Mesenchymal stem cell (in vitro differentiated cells and primary cell): ENCODE measurements around the gene AADACL2.
A peak's percentile ranks its signal among the peaks of the same experiment; 100 is the strongest.

Source experiments
- DNase-seq: peaks from one replicate; pipeline ENCODE4 v3.0.0-alpha.2; 2013
- H2AFZ ChIP-seq: one replicate; pipeline ENCODE4 v1.6.1; 2013; ENCODE audit warnings: low read depth, mild to moderate bottlenecking, control low read depth, inconsistent platforms, low read length, moderate library complexity
- H2AK5ac ChIP-seq: 2 replicates; pipeline ENCODE4 v1.6.1; 2013; ENCODE audit warnings: low read length, moderate library complexity, mild to moderate bottlenecking, inconsistent platforms; ENCODE audit not compliant: severe bottlenecking
- H2BK120ac ChIP-seq: one replicate; pipeline ENCODE4 v1.6.1; 2013; ENCODE audit warnings: low read depth, mild to moderate bottlenecking, inconsistent platforms, low read length, moderate library complexity
- H2BK12ac ChIP-seq, 2 experiments: one replicate each; pipeline ENCODE4 v1.6.1; 2013; ENCODE audit warnings: inconsistent platforms in 2 of 2, low read length in 2 of 2, mild to moderate bottlenecking in 2 of 2, moderate library complexity in 2 of 2, control low read depth in 1 of 2
- H2BK15ac ChIP-seq: one replicate; pipeline ENCODE4 v1.6.1; 2013; ENCODE audit warnings: mild to moderate bottlenecking, low read depth, inconsistent platforms; ENCODE audit not compliant: poor library complexity, severe bottlenecking
- H2BK5ac ChIP-seq: 2 replicates; pipeline ENCODE4 v1.6.1; 2013; ENCODE audit warnings: low read depth, mild to moderate bottlenecking, low read length, control low read depth, inconsistent platforms; ENCODE audit not compliant: poor library complexity, severe bottlenecking
- H3K14ac ChIP-seq, 2 experiments: one replicate each; pipeline ENCODE4 v1.6.1; 2013; ENCODE audit warnings: inconsistent platforms in 2 of 2, low read length in 2 of 2, control low read depth in 1 of 2, mild to moderate bottlenecking in 1 of 2, moderate library complexity in 1 of 2
- H3K18ac ChIP-seq, 2 experiments: one replicate each; pipeline ENCODE4 v1.6.1; 2013; ENCODE audit warnings: inconsistent platforms in 2 of 2, low read length in 2 of 2, control low read depth in 1 of 2, low read depth in 1 of 2, mild to moderate bottlenecking in 1 of 2
- H3K23ac ChIP-seq, 2 experiments: one replicate each; pipeline ENCODE4 v1.6.1; 2013; ENCODE audit warnings: inconsistent platforms in 2 of 2, low read length in 2 of 2, mild to moderate bottlenecking in 2 of 2, moderate library complexity in 2 of 2, control low read depth in 1 of 2
- H3K27ac ChIP-seq: 2 replicates; pipeline ENCODE4 v1.5.1; 2013; ENCODE audit warnings: mild to moderate bottlenecking, moderate library complexity, low read length, control low read depth, inconsistent platforms; ENCODE audit not compliant: poor library complexity, severe bottlenecking
- H3K27me3 ChIP-seq, 2 experiments: 2 replicates each; pipeline versions ENCODE4 v1.6.1 to v1.7.0; 2013; ENCODE audit warnings: low read length in 2 of 2, mild to moderate bottlenecking in 2 of 2, moderate library complexity in 2 of 2, control low read depth in 1 of 2, inconsistent platforms in 1 of 2; ENCODE audit not compliant: control insufficient read depth in 1 of 2, insufficient read depth in 1 of 2
- H3K36me3 ChIP-seq, 2 experiments: 2 replicates each; pipeline versions ENCODE4 v1.6.1 to v1.7.0; 2013; ENCODE audit warnings: low read length in 2 of 2, control low read depth in 1 of 2, inconsistent platforms in 1 of 2, low read depth in 1 of 2, mild to moderate bottlenecking in 1 of 2; ENCODE audit not compliant: insufficient read depth in 2 of 2, control insufficient read depth in 1 of 2
- H3K4ac ChIP-seq, 2 experiments: one replicate each; pipeline ENCODE4 v1.6.1; 2013; ENCODE audit warnings: inconsistent platforms in 2 of 2, low read length in 2 of 2, mild to moderate bottlenecking in 2 of 2, moderate library complexity in 2 of 2, control low read depth in 1 of 2, low read depth in 1 of 2
- H3K4me1 ChIP-seq: 2 replicates; pipeline ENCODE4 v1.6.1; 2013; ENCODE audit warnings: low read depth, low read length, control low read depth; ENCODE audit not compliant: control insufficient read depth, insufficient read depth
- H3K4me2 ChIP-seq: 2 replicates; pipeline ENCODE4 v1.6.1; 2013; ENCODE audit warnings: low read length, mild to moderate bottlenecking, inconsistent platforms; ENCODE audit not compliant: poor library complexity, severe bottlenecking
- H3K4me3 ChIP-seq, 2 experiments: 2 replicates each; pipeline versions ENCODE4 v1.5.1 to v1.7.0; 2013; ENCODE audit warnings: low read length in 2 of 2, mild to moderate bottlenecking in 2 of 2, control low read depth in 1 of 2, low read depth in 1 of 2; ENCODE audit not compliant: insufficient read depth in 1 of 2
- H3K79me1 ChIP-seq: replicated peaks from 2 replicates; pipeline ENCODE4 v1.6.1; 2013; ENCODE audit warnings: mild to moderate bottlenecking, control low read depth, low read length, inconsistent platforms; ENCODE audit not compliant: poor library complexity, severe bottlenecking
- H3K9ac ChIP-seq: 2 replicates; pipeline ENCODE4 v1.7.0; 2013; ENCODE audit warnings: mild to moderate bottlenecking, low read length, moderate library complexity
- H3K9me3 ChIP-seq: 2 replicates; pipeline ENCODE4 v1.7.0; 2013; ENCODE audit warnings: mild to moderate bottlenecking, low read length; ENCODE audit not compliant: control insufficient read depth
- H4K8ac ChIP-seq: one replicate; pipeline ENCODE4 v1.6.1; 2013; ENCODE audit warnings: inconsistent platforms, mild to moderate bottlenecking, low read length, moderate library complexity
- H4K91ac ChIP-seq: one replicate; pipeline ENCODE4 v1.6.1; 2013; ENCODE audit warnings: mild to moderate bottlenecking, low read length, inconsistent platforms
- WGBS: methylation state at CpG from one replicate; pipeline ENCODE4 v1.1.7; 2013; ENCODE audit warnings: mixed read lengths; 5-methylcytosine and 5-hydroxymethylcytosine counted together

Gene AADACL2

DNA sequence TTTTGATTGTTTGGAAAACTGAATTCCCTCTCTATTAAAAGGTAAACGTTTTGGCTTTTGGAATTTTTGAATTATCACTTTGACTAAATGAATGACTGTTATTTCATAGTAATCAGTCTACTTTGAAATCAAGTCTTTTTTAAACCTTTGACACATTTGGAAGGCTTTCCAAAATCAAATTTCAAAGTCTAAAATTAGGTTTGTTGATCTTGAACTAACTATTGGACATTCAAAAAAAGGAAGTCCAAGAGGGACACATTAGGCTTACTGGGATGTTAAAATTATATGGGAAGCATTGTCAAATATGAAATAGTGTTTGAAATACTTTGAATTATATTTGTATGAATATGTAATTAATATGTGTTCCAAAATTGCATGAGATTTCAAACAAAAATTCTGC, 45.2 kb upstream of the AADACL2 start:
- Histone ChIP-seq H3K27me3 (no peaks in the 10 kb centered on the region), H2AFZ (no peak overlapping the region), H3K18ac (no peak overlapping the region), H3K4me2 (no peak overlapping the region), H3K9me3 (no peaks in the 10 kb centered on the region), H2BK5ac (no peak overlapping the region), H2AK5ac (no peak overlapping the region), H4K91ac (no peak overlapping the region), H2BK15ac (no peak overlapping the region), H2BK120ac (no peak overlapping the region), H2BK12ac (no peak overlapping the region), H3K14ac (no peak overlapping the region), H3K36me3 (no peaks in the 10 kb centered on the region), H3K4ac (no peak overlapping the region), H3K27ac (no peak overlapping the region), H3K9ac (no peak overlapping the region), H4K8ac (no peak overlapping the region), H3K79me1 (no peaks in the 10 kb centered on the region), H3K23ac (no peak overlapping the region), H3K4me1 (no peaks in the 10 kb centered on the region), H3K4me3 (no peak overlapping the region)
- WGBS: no CpG with 5 or more reads among the region's 1 CpG
- DNase-seq: no peak

DNA sequence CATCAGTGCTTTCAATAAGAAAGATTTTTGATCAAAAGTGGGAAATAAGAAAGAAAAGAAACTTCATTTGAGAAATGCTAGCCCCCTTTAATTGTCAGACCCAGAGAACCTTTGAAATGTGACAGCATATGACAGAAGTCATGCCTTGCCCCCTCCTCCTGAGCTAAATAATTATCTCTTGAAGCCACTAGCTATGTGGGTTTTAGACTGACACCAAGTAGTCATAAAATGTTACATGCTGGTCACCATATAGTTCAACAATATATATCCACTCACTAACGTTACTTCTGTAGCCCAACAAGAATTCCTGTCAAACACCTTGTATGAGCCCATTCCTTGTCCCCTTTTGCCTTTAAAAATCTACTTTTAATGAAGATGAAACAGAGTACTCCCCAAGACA, 43.1 kb upstream of the AADACL2 start:
- Histone ChIP-seq H2BK15ac (no peak overlapping the region), H3K4me3 (no peak overlapping the region), H3K18ac (no peak overlapping the region), H2AK5ac (no peak overlapping the region), H4K8ac (no peak overlapping the region), H3K36me3 (no peaks in the 10 kb centered on the region), H3K23ac (no peak overlapping the region), H3K4ac (no peak overlapping the region), H3K27ac (no peak overlapping the region), H3K4me1 (no peaks in the 10 kb centered on the region), H3K9ac (no peak overlapping the region), H3K27me3 (no peaks in the 10 kb centered on the region), H2BK120ac (no peak overlapping the region), H2AFZ (no peak overlapping the region), H3K79me1 (no peaks in the 10 kb centered on the region), H4K91ac (no peak overlapping the region), H3K9me3 (no peaks in the 10 kb centered on the region), H3K14ac (no peak overlapping the region), H2BK12ac (no peak overlapping the region), H3K4me2 (no peak overlapping the region), H2BK5ac (no peak overlapping the region)
- 72% methylated on average over 1 of the region's 1 CpG for WGBS
- no peak for DNase-seq

DNA sequence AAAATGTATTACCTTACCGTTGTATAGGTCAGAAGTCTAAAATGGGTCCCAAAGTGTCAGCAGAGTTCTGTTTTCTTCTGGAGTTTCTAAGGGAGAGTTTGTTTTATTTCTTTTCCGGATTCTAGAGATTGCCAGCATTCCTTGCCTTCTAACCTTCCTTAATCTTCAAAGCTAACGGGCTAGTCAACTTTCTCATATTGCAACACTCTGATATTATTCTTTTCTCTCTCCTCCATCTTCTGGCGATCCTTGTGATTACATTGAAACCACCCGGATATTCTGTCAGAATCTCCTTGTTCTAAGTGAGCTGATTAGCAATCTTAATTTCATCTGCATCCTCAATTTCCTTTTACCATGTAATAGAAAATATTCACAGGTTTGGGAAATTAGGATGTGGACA, 36.2 kb upstream of the AADACL2 start:
- H4K91ac ChIP-seq: no peak overlapping the region
- H3K9ac ChIP-seq: no peak overlapping the region
- H3K4me3 ChIP-seq: no peak overlapping the region
- H3K23ac ChIP-seq: no peak overlapping the region
- peaks cover 14% of the 10 kb centered on the region for H3K9me3 ChIP-seq
- no peak overlapping the region for H2BK120ac ChIP-seq
- H3K27me3 ChIP-seq: no peaks in the 10 kb centered on the region
- no peaks in the 10 kb centered on the region for H3K4me1 ChIP-seq
- no peak overlapping the region for H3K4ac ChIP-seq
- no peak overlapping the region for H2BK12ac ChIP-seq
- H2BK5ac ChIP-seq: no peak overlapping the region
- no peak overlapping the region for H2BK15ac ChIP-seq
- H3K27ac ChIP-seq: no peak overlapping the region
- H4K8ac ChIP-seq: no peak overlapping the region
- 89% methylated on average over 5 of the region's 5 CpGs for WGBS
- DNase-seq: no peak
- H3K79me1 ChIP-seq: no peaks in the 10 kb centered on the region
- H3K18ac ChIP-seq: no peak overlapping the region
- H3K14ac ChIP-seq: no peak overlapping the region
- H3K36me3 ChIP-seq: no peaks in the 10 kb centered on the region
- no peak overlapping the region for H3K4me2 ChIP-seq
- H2AK5ac ChIP-seq: no peak overlapping the region
- no peak overlapping the region for H2AFZ ChIP-seq

DNA sequence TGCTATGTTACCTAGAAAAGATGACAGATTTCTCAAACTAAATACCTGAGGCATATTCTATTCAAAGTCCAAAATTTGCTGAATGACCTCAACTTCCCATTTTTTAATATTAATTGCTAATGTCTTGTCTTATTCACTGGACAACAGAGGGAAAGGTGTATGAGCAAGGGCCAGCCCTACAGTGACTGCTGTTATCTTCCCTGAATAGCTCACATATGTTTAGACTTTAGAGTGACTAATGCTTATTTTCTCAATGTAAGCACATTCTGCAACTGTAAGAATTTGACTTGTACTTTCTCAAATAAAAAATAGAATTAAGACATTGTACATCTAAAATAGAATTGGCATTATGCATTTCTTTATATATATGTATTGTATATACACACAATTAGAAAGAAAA, 26.5 kb upstream of the AADACL2 start:
- H3K23ac ChIP-seq: no peak overlapping the region
- no peak overlapping the region for H4K8ac ChIP-seq
- no peaks in the 10 kb centered on the region for H3K36me3 ChIP-seq
- peaks cover 14% of the 10 kb centered on the region for H3K9me3 ChIP-seq
- no peaks in the 10 kb centered on the region for H3K27me3 ChIP-seq
- no peak overlapping the region for H3K4me3 ChIP-seq
- H3K4ac ChIP-seq: no peak overlapping the region
- H4K91ac ChIP-seq: no peak overlapping the region
- no peak overlapping the region for H2BK15ac ChIP-seq
- H3K4me2 ChIP-seq: no peak overlapping the region
- no peak overlapping the region for H2BK12ac ChIP-seq
- no peak overlapping the region for H2AFZ ChIP-seq
- DNase-seq: peak; percentile 33
- no peak overlapping the region for H3K18ac ChIP-seq
- H3K9ac ChIP-seq: no peak overlapping the region
- no peak overlapping the region for H2BK120ac ChIP-seq
- no peak overlapping the region for H3K27ac ChIP-seq
- no peaks in the 10 kb centered on the region for H3K4me1 ChIP-seq
- no peak overlapping the region for H2BK5ac ChIP-seq
- no peaks in the 10 kb centered on the region for H3K79me1 ChIP-seq
- no peak overlapping the region for H2AK5ac ChIP-seq
- no peak overlapping the region for H3K14ac ChIP-seq
